SK-N-SH (cell line): ENCODE results near the gene GPANK1. TPM values are rescaled to one million over a fixed set of nuclear protein-coding genes. Genes with fewer than 3 reads are reported as not detected.

Source experiments
- CTCF ChIA-PET: fragments of 300-600, 350-600 bp; formaldehyde crosslinking; extraction: SDS; loops from one replicate; lab custom pipeline; 2021; lab: Yijun Ruan, JAX
- POLR2A ChIA-PET: fragments of 350-600 bp; sonication (Branson Sonifier 250); formaldehyde crosslinking; extraction: SDS; loops from one replicate; lab custom pipeline; 2020; ENCODE audit warnings: antibody characterized with exemption, inconsistent platforms; lab: Yijun Ruan, JAX
- DNase-seq: peaks from one replicate; pipeline ENCODE4 v3.0.0; 2012
- H2AFZ ChIP-seq: fragments of 200-600 bp; sonication (generic); 2 replicates; pipeline ENCODE4 v1.8.1; 2016; ENCODE audit warnings: antibody characterized with exemption, mild to moderate bottlenecking, low read depth
- H3F3A ChIP-seq: fragments of 200-600 bp; sonication (generic); replicated peaks from 2 replicates; pipeline ENCODE3; 2016; ENCODE audit warnings: antibody characterized with exemption, mild to moderate bottlenecking; ENCODE audit not compliant: insufficient read depth
- H3K27ac ChIP-seq, 2 experiments: fragments of 200-500 bp in 1 of 2; fragments of 200-600 bp in 1 of 2; sonication (Bioruptor generic) in 1 of 2; sonication (generic), shearing (Covaris generic) in 1 of 2; 2 replicates each; pipeline versions ENCODE4 v1.5.1 to v1.6.1; 2014 to 2016; ENCODE audit warnings: low read depth in 2 of 2, inconsistent platforms in 1 of 2, low read length in 1 of 2, mild to moderate bottlenecking in 1 of 2, mixed read lengths in 1 of 2
- H3K27me3 ChIP-seq: fragments of 200-600 bp; sonication (generic), shearing (Covaris generic); 2 replicates; pipeline ENCODE4 v1.6.1; 2016; ENCODE audit warnings: mixed run types; ENCODE audit not compliant: insufficient read depth
- H3K36me3 ChIP-seq, 2 experiments: fragments of 200-500 bp in 1 of 2; fragments of 200-600 bp in 1 of 2; sonication (Bioruptor generic) in 1 of 2; sonication (generic) in 1 of 2; replicated peaks in 1 of 2; 2 replicates each; pipeline versions ENCODE3 to v1.5.1; 2014 to 2016; ENCODE audit warnings: low read length in 1 of 2, mild to moderate bottlenecking in 1 of 2; ENCODE audit not compliant: insufficient read depth in 2 of 2, control insufficient read depth in 1 of 2
- H3K4me1 ChIP-seq, 2 experiments: fragments of 200-500 bp in 1 of 2; fragments of 200-600 bp in 1 of 2; sonication (Bioruptor generic) in 1 of 2; sonication (generic), shearing (Covaris generic) in 1 of 2; 2 replicates each; pipeline versions ENCODE4 v1.5.1 to v1.6.1; 2014 to 2016; ENCODE audit warnings: low read depth in 1 of 2, low read length in 1 of 2, mixed run types in 1 of 2; ENCODE audit not compliant: insufficient read depth in 2 of 2, control insufficient read depth in 1 of 2
- H3K4me2 ChIP-seq: fragments of 200-600 bp; sonication (generic), shearing (Covaris generic); 2 replicates; pipeline ENCODE4 v1.6.1; 2017; ENCODE audit warnings: mixed run types
- H3K4me3 ChIP-seq, 2 experiments: fragments of 200-500 bp in 1 of 2; fragments of 200-600 bp in 1 of 2; sonication (Bioruptor generic) in 1 of 2; sonication (generic), shearing (Covaris generic) in 1 of 2; 2 replicates each; pipeline versions ENCODE4 v1.5.1 to v1.8.1; 2014 to 2016; ENCODE audit warnings: low read depth in 2 of 2, inconsistent platforms in 1 of 2, low read length in 1 of 2, mild to moderate bottlenecking in 1 of 2, mixed read lengths in 1 of 2, moderate library complexity in 1 of 2
- H3K79me2 ChIP-seq: fragments of 200-600 bp; sonication (generic); 2 replicates; pipeline ENCODE4 v1.8.1; 2017; ENCODE audit warnings: mild to moderate bottlenecking; ENCODE audit not compliant: insufficient read depth
- H3K9ac ChIP-seq: fragments of 200-600 bp; sonication (generic); 2 replicates; pipeline ENCODE4 v1.6.1; 2017; ENCODE audit warnings: mixed run types
- H3K9me2 ChIP-seq: fragments of 200-600 bp; sonication (generic); 2 replicates; pipeline ENCODE4 v1.6.1; 2017; ENCODE audit warnings: mixed run types
- H3K9me3 ChIP-seq: fragments of 200-600 bp; sonication (generic); 2 replicates; pipeline ENCODE4 v1.6.1; 2017; ENCODE audit warnings: mixed run types, mild to moderate bottlenecking, moderate library complexity
- H4K20me1 ChIP-seq: fragments of 200-600 bp; sonication (generic); 2 replicates; pipeline ENCODE4 v1.6.1; 2017; ENCODE audit warnings: mild to moderate bottlenecking, mixed run types; ENCODE audit not compliant: insufficient read depth
- ELF1 ChIP-seq: IDR thresholded peaks from 2 replicates; pipeline ENCODE4 v1.4.0; 2012
- EZH2phosphoT487 ChIP-seq: fragments of 200-600 bp; sonication (generic); IDR thresholded peaks from 2 replicates; pipeline ENCODE4 v1.6.1; 2017; ENCODE audit warnings: low read depth, mixed run types, mild to moderate bottlenecking, antibody characterized with exemption, moderate library complexity, borderline replicate concordance
- FOSL2 ChIP-seq: IDR thresholded peaks from 2 replicates; pipeline ENCODE4 v1.4.0; 2012; ENCODE audit warnings: low read depth, mild to moderate bottlenecking, moderate library complexity, borderline replicate concordance
- FOXM1 ChIP-seq: IDR thresholded peaks from 2 replicates; pipeline ENCODE4 v1.4.0; 2012; ENCODE audit warnings: low read depth, mild to moderate bottlenecking
- GATA2 ChIP-seq: sonication (generic); formaldehyde crosslinking; IDR thresholded peaks from 2 replicates; pipeline ENCODE4 v1.5.0; 2020; ENCODE audit warnings: mild to moderate bottlenecking, missing genetic modification reagents
- NRF1 ChIP-seq: IDR thresholded peaks from 2 replicates; pipeline ENCODE4 v1.6.1; 2012; ENCODE audit warnings: low read depth, mild to moderate bottlenecking, low read length
- POLR2AphosphoS5 ChIP-seq: IDR thresholded peaks from 2 replicates; pipeline ENCODE4 v1.6.1; 2012; ENCODE audit warnings: low read depth, low read length
- RFX5 ChIP-seq: IDR thresholded peaks from 2 replicates; pipeline ENCODE4 v1.6.1; 2012; ENCODE audit warnings: mild to moderate bottlenecking, improper control_type of control experiment, low read length
- RXRA ChIP-seq: IDR thresholded peaks from 2 replicates; pipeline ENCODE4 v1.4.0; 2012; ENCODE audit warnings: low read depth, mild to moderate bottlenecking, borderline replicate concordance
- SMC3 ChIP-seq: IDR thresholded peaks from 2 replicates; pipeline ENCODE4 v1.6.1; 2012; ENCODE audit warnings: low read depth, low read length, improper control_type of control experiment
- TAF1 ChIP-seq: IDR thresholded peaks from 2 replicates; pipeline ENCODE4 v1.6.1; 2012; ENCODE audit warnings: low read depth, mild to moderate bottlenecking, low read length, moderate library complexity, borderline replicate concordance
- YY1 ChIP-seq: IDR thresholded peaks from 2 replicates; pipeline ENCODE4 v1.4.0; 2012; ENCODE audit warnings: low read depth, mild to moderate bottlenecking
- WGBS: methylation state at CpG from one replicate; pipeline ENCODE4 v1.1.6; 2017; ENCODE audit warnings: low lambda C conversion rate; 5-methylcytosine and 5-hydroxymethylcytosine counted together
- polyA plus RNA-seq, 3 experiments: library from polyadenylated mRNA; depleted of rRNA; stranded (reverse); fragments of >200 nt; gene quantifications; 2 replicates each; pipeline ENCODE4 v1.2.3, GENCODE V29; 2012
- TF ChIP-seq, protein P1 (sequence below): fragments of 200-600 bp; sonication (generic); IDR thresholded peaks from 2 replicates; pipeline ENCODE4 v1.6.1; 2017; ENCODE audit warnings: antibody characterized with exemption, mild to moderate bottlenecking, moderate library complexity
- TF ChIP-seq, protein P2 (sequence below): IDR thresholded peaks from 2 replicates; pipeline ENCODE4; 2012
- TF ChIP-seq, protein P3 (sequence below): IDR thresholded peaks from 2 replicates; pipeline ENCODE4 v1.6.1; 2012; ENCODE audit warnings: mild to moderate bottlenecking, low read depth, low read length, moderate library complexity

Gene GPANK1
- polyA plus RNA-seq, 1 of the 3 experiments (the other 2 are of a cell fraction): 19.1 TPM

- POLR2A ChIA-PET: no interaction called here
- no peaks in the 10 kb centered on the region for H3K9me2 ChIP-seq
- 75% methylated on average over 7 of the region's 8 CpGs for WGBS
- no peaks in the 10 kb centered on the region for H4K20me1 ChIP-seq
- H3K9me3 ChIP-seq: no peaks in the 10 kb centered on the region
- H3K27ac ChIP-seq: no peak overlapping the region
- H3K36me3 ChIP-seq: no peaks in the 10 kb centered on the region
- H3F3A ChIP-seq: peaks cover 3% of the 10 kb centered on the region
- no peak for DNase-seq
- no peak overlapping the region for H3K4me3 ChIP-seq
- H3K9ac ChIP-seq: no peak overlapping the region
- TF ChIP-seq, protein P1, sequence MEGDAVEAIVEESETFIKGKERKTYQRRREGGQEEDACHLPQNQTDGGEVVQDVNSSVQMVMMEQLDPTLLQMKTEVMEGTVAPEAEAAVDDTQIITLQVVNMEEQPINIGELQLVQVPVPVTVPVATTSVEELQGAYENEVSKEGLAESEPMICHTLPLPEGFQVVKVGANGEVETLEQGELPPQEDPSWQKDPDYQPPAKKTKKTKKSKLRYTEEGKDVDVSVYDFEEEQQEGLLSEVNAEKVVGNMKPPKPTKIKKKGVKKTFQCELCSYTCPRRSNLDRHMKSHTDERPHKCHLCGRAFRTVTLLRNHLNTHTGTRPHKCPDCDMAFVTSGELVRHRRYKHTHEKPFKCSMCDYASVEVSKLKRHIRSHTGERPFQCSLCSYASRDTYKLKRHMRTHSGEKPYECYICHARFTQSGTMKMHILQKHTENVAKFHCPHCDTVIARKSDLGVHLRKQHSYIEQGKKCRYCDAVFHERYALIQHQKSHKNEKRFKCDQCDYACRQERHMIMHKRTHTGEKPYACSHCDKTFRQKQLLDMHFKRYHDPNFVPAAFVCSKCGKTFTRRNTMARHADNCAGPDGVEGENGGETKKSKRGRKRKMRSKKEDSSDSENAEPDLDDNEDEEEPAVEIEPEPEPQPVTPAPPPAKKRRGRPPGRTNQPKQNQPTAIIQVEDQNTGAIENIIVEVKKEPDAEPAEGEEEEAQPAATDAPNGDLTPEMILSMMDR: no peak
- no peak for TF ChIP-seq TAF1
- no peak for TF ChIP-seq SMC3
- TF ChIP-seq RXRA: no peak
- TF ChIP-seq, protein P2, sequence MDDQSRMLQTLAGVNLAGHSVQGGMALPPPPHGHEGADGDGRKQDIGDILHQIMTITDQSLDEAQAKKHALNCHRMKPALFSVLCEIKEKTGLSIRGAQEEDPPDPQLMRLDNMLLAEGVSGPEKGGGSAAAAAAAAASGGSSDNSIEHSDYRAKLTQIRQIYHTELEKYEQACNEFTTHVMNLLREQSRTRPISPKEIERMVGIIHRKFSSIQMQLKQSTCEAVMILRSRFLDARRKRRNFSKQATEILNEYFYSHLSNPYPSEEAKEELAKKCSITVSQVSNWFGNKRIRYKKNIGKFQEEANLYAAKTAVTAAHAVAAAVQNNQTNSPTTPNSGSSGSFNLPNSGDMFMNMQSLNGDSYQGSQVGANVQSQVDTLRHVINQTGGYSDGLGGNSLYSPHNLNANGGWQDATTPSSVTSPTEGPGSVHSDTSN: no peak
- TF ChIP-seq EZH2phosphoT487: no peak
- TF ChIP-seq POLR2AphosphoS5: no peak
- TF ChIP-seq ELF1: no peak
- TF ChIP-seq NRF1: no peak
- TF ChIP-seq, protein P3, sequence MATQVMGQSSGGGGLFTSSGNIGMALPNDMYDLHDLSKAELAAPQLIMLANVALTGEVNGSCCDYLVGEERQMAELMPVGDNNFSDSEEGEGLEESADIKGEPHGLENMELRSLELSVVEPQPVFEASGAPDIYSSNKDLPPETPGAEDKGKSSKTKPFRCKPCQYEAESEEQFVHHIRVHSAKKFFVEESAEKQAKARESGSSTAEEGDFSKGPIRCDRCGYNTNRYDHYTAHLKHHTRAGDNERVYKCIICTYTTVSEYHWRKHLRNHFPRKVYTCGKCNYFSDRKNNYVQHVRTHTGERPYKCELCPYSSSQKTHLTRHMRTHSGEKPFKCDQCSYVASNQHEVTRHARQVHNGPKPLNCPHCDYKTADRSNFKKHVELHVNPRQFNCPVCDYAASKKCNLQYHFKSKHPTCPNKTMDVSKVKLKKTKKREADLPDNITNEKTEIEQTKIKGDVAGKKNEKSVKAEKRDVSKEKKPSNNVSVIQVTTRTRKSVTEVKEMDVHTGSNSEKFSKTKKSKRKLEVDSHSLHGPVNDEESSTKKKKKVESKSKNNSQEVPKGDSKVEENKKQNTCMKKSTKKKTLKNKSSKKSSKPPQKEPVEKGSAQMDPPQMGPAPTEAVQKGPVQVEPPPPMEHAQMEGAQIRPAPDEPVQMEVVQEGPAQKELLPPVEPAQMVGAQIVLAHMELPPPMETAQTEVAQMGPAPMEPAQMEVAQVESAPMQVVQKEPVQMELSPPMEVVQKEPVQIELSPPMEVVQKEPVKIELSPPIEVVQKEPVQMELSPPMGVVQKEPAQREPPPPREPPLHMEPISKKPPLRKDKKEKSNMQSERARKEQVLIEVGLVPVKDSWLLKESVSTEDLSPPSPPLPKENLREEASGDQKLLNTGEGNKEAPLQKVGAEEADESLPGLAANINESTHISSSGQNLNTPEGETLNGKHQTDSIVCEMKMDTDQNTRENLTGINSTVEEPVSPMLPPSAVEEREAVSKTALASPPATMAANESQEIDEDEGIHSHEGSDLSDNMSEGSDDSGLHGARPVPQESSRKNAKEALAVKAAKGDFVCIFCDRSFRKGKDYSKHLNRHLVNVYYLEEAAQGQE: no peak
- TF ChIP-seq FOSL2: no peak
- TF ChIP-seq FOXM1: no peak
- TF ChIP-seq YY1: no peak
- no peak for TF ChIP-seq GATA2
- TF ChIP-seq RFX5: no peak
- no peaks in the 10 kb centered on the region for H3K4me1 ChIP-seq
- H3K4me2 ChIP-seq: no peak overlapping the region
- H3K27me3 ChIP-seq: no peaks in the 10 kb centered on the region
- H3K79me2 ChIP-seq: no peaks in the 10 kb centered on the region
- no peak overlapping the region for H2AFZ ChIP-seq
- CTCF ChIA-PET: interaction anchor here (0.6 to 2.9 kb wide), 3 partner anchors 8 to 59 kb away, joined by 3 to 9 read pairs (median 6); partner anchors contain the start of gene ABHD16A
Observed at GRCh38 chr6:31711233-31711632, 46.4 kb upstream of the GPANK1 start.
